Activated effector memory CD4-positive, alpha-beta T cell treated with Interleukin-2 at 50 U/mL for 16 hours (primary cell): ENCODE data around the gene MAGEA2B.
"Not testable (repeated sequence)": the region's sequence is repeated elsewhere in the genome, so short reads cannot be mapped to it uniquely, and the experiment has no call there.

ENCODE experiments used
- DNase-seq: peaks from one replicate; pipeline ENCODE4 v3.0.0-alpha.2; 2020

MAGEA2B gene

GRCh38 chrX:152759544-152759943 is 45.1 kb downstream of the MAGEA2B start:
- not testable (repeated sequence) for DNase-seq

GRCh38 chrX:152761582-152761981 is 47.2 kb downstream of the MAGEA2B start:
- DNase-seq = not testable (repeated sequence)

- DNase-seq = not testable (repeated sequence)
These were observed 52.1 kb downstream of the MAGEA2B start for GRCh38 chrX:152766562-152766961.
